Measurements from ENCODE around the gene INPP1.

The INPP1 gene

GRCh38 chr2:190365499-190366204 lies 22.3 kb downstream of the INPP1 start:
- DNase-seq = no peak

- DNase-seq = no peak
Observed at GRCh38 chr2:190366248-190366753, 22.9 kb downstream of the INPP1 start.

GRCh38 chr2:190367091-190367490 lies 23.7 kb downstream of the INPP1 start:
- no peak for DNase-seq

- no peak for DNase-seq
Observed at GRCh38 chr2:190369635-190370034, 26.2 kb downstream of the INPP1 start.

GRCh38 chr2:190376083-190376482 lies 32.7 kb downstream of the INPP1 start:
- no peak for DNase-seq

- DNase-seq = no peak
Observed at GRCh38 chr2:190376591-190377245, 33.3 kb downstream of the INPP1 start.

- no peak for DNase-seq
Observed at GRCh38 chr2:190378880-190379237, 35.5 kb downstream of the INPP1 start.

GRCh38 chr2:190379249-190379964 lies 36.0 kb downstream of the INPP1 start:
- no peak for DNase-seq

- no peak for DNase-seq
Observed at GRCh38 chr2:190380962-190381412, 37.6 kb downstream of the INPP1 start.

GRCh38 chr2:190382851-190383250 lies 39.5 kb downstream of the INPP1 start:
- peak in 2 of 5 experiments; percentile 35 to 78 for DNase-seq

- no peak for DNase-seq
Observed at GRCh38 chr2:190387422-190387821, 44.0 kb downstream of the INPP1 start.

- no peak for DNase-seq
Observed at GRCh38 chr2:190396271-190396670, 52.9 kb downstream of the INPP1 start.

GRCh38 chr2:190402986-190403603 lies 59.7 kb downstream of the INPP1 start:
- DNase-seq = no peak

GRCh38 chr2:190404487-190404886 lies 61.1 kb downstream of the INPP1 start:
- no peak for DNase-seq

- no peak for DNase-seq
Observed at GRCh38 chr2:190405070-190405469, 61.7 kb downstream of the INPP1 start.

GRCh38 chr2:190405995-190406394 lies 62.6 kb downstream of the INPP1 start:
- DNase-seq = no peak

GRCh38 chr2:190406805-190407204 lies 63.4 kb downstream of the INPP1 start:
- no peak for DNase-seq

- DNase-seq = peak in 2 of 5 experiments; percentile 41 to 90
Observed at GRCh38 chr2:190407246-190407661, 63.9 kb downstream of the INPP1 start.

- peak; percentile 24 to 79 (median 43) for DNase-seq
Observed at GRCh38 chr2:190407662-190408537, 64.5 kb downstream of the INPP1 start, which contains the start of gene MFSD6. Gene MFSD6, plus strand, starts transcription at chr2:190408355. Its CDS starts 27,675 bp downstream, at chr2:190436030.

GRCh38 chr2:190408538-190409271 lies 65.3 kb downstream of the INPP1 start:
- peak; percentile 56 to 88 (median 74) for DNase-seq

- peak in 1 of 5 experiments; percentile 30 for DNase-seq
Observed at GRCh38 chr2:190409616-190410015, 66.2 kb downstream of the INPP1 start.
